ENCODE results near the gene ARMC2. TPM values are rescaled to one million over a fixed set of nuclear protein-coding genes. Genes with fewer than 3 reads are reported as not detected.

Gene ARMC2
- total RNA-seq, 1 donor: 1.4 TPM

DNA sequence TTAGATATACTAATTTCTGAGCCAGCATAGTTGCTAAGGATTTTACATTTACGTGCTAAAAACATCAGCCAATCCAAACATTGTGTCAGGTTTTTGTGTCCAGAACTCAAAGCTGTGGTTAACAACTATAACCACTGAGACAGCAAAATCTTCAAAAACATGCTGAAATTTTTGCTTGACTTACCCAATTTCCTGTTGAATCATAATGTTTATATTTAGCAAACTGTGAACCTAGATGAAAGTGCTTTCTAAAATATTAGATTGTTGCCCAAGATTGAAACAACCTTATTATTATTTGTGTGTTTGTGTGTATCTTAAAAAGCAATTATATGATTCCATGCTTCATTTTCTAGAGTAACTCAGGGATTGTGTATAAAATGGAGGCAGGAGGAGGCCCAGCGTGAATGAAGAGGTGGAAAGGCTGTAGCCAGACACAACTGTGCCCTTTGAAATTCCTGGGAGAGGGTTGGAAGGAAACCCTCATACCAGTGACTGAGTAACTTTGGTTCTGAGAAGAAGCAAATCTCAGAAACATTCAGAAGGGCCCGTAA is 48.0 kb downstream of the ARMC2 start:
- Histone ChIP-seq H3K4me2 (ENCODE audit: insufficient read depth, low read length) (peak overlapping the region; percentile 75), H3K27me3 (ENCODE audit: insufficient read depth, low read length) (no peaks in the 10 kb centered on the region), H4K20me1 (ENCODE audit: insufficient read depth, low read length) (no peaks in the 10 kb centered on the region), H3K9me3 (ENCODE audit: low read depth, low read length) (no peaks in the 10 kb centered on the region), H3K4me1 (ENCODE audit: insufficient read depth, low read length) (peaks cover 19% of the 10 kb centered on the region), H2AFZ (ENCODE audit: low read length) (no peak overlapping the region), H3K27ac (ENCODE audit: low read depth, low read length) (peak overlapping the region; percentile 94), H3K4me3 (ENCODE audit: insufficient read depth, low read length) (peak overlapping the region; percentile 17), H3K36me3 (ENCODE audit: insufficient read depth, low read length) (no peaks in the 10 kb centered on the region), H3K79me2 (ENCODE audit: insufficient read depth, low read length) (no peaks in the 10 kb centered on the region)
- peak; percentile 81 for DNase-seq (ENCODE audit: insufficient read length, low spot score, missing footprints)
- TF ChIP-seq, protein P1, sequence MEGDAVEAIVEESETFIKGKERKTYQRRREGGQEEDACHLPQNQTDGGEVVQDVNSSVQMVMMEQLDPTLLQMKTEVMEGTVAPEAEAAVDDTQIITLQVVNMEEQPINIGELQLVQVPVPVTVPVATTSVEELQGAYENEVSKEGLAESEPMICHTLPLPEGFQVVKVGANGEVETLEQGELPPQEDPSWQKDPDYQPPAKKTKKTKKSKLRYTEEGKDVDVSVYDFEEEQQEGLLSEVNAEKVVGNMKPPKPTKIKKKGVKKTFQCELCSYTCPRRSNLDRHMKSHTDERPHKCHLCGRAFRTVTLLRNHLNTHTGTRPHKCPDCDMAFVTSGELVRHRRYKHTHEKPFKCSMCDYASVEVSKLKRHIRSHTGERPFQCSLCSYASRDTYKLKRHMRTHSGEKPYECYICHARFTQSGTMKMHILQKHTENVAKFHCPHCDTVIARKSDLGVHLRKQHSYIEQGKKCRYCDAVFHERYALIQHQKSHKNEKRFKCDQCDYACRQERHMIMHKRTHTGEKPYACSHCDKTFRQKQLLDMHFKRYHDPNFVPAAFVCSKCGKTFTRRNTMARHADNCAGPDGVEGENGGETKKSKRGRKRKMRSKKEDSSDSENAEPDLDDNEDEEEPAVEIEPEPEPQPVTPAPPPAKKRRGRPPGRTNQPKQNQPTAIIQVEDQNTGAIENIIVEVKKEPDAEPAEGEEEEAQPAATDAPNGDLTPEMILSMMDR (IDR thresholded peaks at IDR 0.05; ENCODE audit: extremely low read depth, low read depth, low read length): no peak

DNA sequence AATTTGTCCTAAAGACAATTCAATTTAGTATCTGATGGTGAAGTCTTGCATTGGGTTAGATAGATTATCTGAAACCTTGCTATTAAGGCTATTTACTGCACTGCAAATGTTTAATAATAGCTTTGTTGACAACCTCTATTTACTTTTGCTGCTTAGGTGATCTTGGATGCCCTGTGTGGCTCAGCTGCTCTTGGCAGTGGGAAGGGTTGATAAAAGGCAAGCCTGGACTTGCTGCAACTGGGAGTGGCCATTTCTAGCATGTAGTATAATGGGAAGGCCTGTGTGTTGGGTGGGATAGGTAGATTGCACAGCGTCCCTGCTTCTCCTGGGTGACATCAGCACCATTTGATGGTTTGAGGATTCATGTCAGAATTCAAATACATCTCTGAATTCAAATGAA is 49.1 kb downstream of the ARMC2 start:
- no peak for DNase-seq (ENCODE audit: insufficient read length, low spot score, missing footprints)
- Histone ChIP-seq H4K20me1 (ENCODE audit: insufficient read depth, low read length) (no peaks in the 10 kb centered on the region), H3K4me3 (ENCODE audit: insufficient read depth, low read length) (no peak overlapping the region), H3K27ac (ENCODE audit: low read depth, low read length) (peak overlapping the region; percentile 94), H3K4me1 (ENCODE audit: insufficient read depth, low read length) (peaks cover 22% of the 10 kb centered on the region), H3K79me2 (ENCODE audit: insufficient read depth, low read length) (no peaks in the 10 kb centered on the region), H3K27me3 (ENCODE audit: insufficient read depth, low read length) (no peaks in the 10 kb centered on the region), H2AFZ (ENCODE audit: low read length) (peak overlapping the region; percentile 64), H3K36me3 (ENCODE audit: insufficient read depth, low read length) (no peaks in the 10 kb centered on the region), H3K9me3 (ENCODE audit: low read depth, low read length) (no peaks in the 10 kb centered on the region), H3K4me2 (ENCODE audit: insufficient read depth, low read length) (no peak overlapping the region)
- TF ChIP-seq, protein P1 (IDR thresholded peaks at IDR 0.05; ENCODE audit: extremely low read depth, low read depth, low read length): no peak

GRCh38 chr6:108902382-108902792 is 54.2 kb downstream of the ARMC2 start:
- Histone ChIP-seq H3K4me1 (ENCODE audit: insufficient read depth, low read length) (peaks cover 5% of the 10 kb centered on the region), H4K20me1 (ENCODE audit: insufficient read depth, low read length) (no peaks in the 10 kb centered on the region), H3K79me2 (ENCODE audit: insufficient read depth, low read length) (no peaks in the 10 kb centered on the region), H2AFZ (ENCODE audit: low read length) (peak overlapping the region; percentile 26), H3K4me2 (ENCODE audit: insufficient read depth, low read length) (no peak overlapping the region), H3K9me3 (ENCODE audit: low read depth, low read length) (no peaks in the 10 kb centered on the region), H3K36me3 (ENCODE audit: insufficient read depth, low read length) (no peaks in the 10 kb centered on the region), H3K27ac (ENCODE audit: low read depth, low read length) (no peak overlapping the region), H3K27me3 (ENCODE audit: insufficient read depth, low read length) (no peaks in the 10 kb centered on the region), H3K4me3 (ENCODE audit: insufficient read depth, low read length) (no peak overlapping the region)
- TF ChIP-seq, protein P1 (IDR thresholded peaks at IDR 0.05; ENCODE audit: extremely low read depth, low read depth, low read length): no peak
- no peak for DNase-seq (ENCODE audit: insufficient read length, low spot score, missing footprints)

GRCh38 chr6:108903796-108904195 is 55.6 kb downstream of the ARMC2 start:
- Histone ChIP-seq H3K4me1 (ENCODE audit: insufficient read depth, low read length) (peaks cover 5% of the 10 kb centered on the region), H2AFZ (ENCODE audit: low read length) (no peak overlapping the region), H3K9me3 (ENCODE audit: low read depth, low read length) (no peaks in the 10 kb centered on the region), H3K4me3 (ENCODE audit: insufficient read depth, low read length) (no peak overlapping the region), H3K79me2 (ENCODE audit: insufficient read depth, low read length) (no peaks in the 10 kb centered on the region), H4K20me1 (ENCODE audit: insufficient read depth, low read length) (no peaks in the 10 kb centered on the region), H3K27ac (ENCODE audit: low read depth, low read length) (no peak overlapping the region), H3K4me2 (ENCODE audit: insufficient read depth, low read length) (no peak overlapping the region), H3K36me3 (ENCODE audit: insufficient read depth, low read length) (no peaks in the 10 kb centered on the region), H3K27me3 (ENCODE audit: insufficient read depth, low read length) (no peaks in the 10 kb centered on the region)
- TF ChIP-seq, protein P1 (IDR thresholded peaks at IDR 0.05; ENCODE audit: extremely low read depth, low read depth, low read length): no peak
- no peak for DNase-seq (ENCODE audit: insufficient read length, low spot score, missing footprints)
